Fibroblast of skin of left biceps (primary cell): Measurements from ENCODE around the gene DNAH1.

Source experiments
- DNase-seq, 2 experiments: peaks; one replicate each; pipeline ENCODE4 v3.0.0-alpha.2; 2013; ENCODE audit warnings: low read depth in 2 of 2

Gene DNAH1

GRCh38 chr3:52433328-52433995 lies 117.3 kb downstream of the DNAH1 start:
- no peak for DNase-seq

GRCh38 chr3:52433996-52434479 lies 117.9 kb downstream of the DNAH1 start:
- DNase-seq, result no peak

- DNase-seq, result no peak
These were observed 118.5 kb downstream of the DNAH1 start for GRCh38 chr3:52434491-52435115.

- no peak for DNase-seq
These were observed 119.4 kb downstream of the DNAH1 start for GRCh38 chr3:52435246-52436101.

- DNase-seq, result no peak
These were observed 120.5 kb downstream of the DNAH1 start for GRCh38 chr3:52436500-52437149.

- DNase-seq, result no peak
These were observed 121.4 kb downstream of the DNAH1 start for GRCh38 chr3:52437326-52438103.

- DNase-seq, result no peak
These were observed 121.9 kb downstream of the DNAH1 start for GRCh38 chr3:52438104-52438376.

DNA sequence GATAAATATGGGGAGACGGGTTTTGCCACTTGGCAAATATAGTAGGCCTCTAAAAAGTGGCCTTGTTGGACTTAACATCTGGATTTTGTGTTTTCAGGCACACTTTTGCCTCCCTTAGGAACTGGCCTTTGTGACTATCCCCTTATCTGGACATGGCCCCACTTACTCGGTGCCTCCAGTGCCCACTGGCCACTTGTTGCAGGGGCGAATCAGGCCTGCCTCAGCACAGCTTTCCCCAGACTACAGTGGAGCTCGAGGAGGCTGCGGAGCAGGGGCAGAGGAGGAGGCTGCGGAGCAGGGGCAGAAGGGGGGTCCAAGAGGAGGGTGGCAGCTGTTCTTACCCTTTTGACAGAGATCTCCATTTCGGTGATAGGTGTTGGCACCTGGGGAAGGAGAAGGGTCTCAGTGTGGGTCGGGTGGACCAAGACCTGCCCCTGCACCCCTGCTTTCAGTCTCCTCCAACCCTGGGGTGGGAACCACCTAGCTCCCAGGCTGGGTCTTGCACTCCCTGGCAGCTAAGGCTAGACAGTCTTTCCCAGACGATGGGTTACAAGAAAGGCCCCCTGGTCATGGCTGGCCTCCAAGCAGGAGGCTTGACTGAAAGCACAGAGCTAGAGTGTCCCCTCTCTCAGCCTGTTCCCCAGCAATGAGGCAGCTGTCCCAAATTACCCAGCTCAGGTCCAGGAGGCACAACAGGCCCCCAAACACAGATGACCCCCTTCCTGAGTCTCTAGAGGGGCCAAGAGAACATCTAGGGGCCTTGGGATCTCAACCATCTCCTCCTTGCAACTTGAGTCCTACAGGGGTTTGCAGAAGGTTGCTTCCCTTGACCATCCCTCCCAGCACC lies 122.7 kb downstream of the DNAH1 start:
- no peak for DNase-seq

- no peak for DNase-seq
These were observed 123.5 kb downstream of the DNAH1 start for GRCh38 chr3:52439426-52440248.

- DNase-seq, result no peak
These were observed 124.1 kb downstream of the DNAH1 start for GRCh38 chr3:52440249-52440551.

- no peak for DNase-seq
These were observed 124.6 kb downstream of the DNAH1 start for GRCh38 chr3:52440671-52441070.

DNA sequence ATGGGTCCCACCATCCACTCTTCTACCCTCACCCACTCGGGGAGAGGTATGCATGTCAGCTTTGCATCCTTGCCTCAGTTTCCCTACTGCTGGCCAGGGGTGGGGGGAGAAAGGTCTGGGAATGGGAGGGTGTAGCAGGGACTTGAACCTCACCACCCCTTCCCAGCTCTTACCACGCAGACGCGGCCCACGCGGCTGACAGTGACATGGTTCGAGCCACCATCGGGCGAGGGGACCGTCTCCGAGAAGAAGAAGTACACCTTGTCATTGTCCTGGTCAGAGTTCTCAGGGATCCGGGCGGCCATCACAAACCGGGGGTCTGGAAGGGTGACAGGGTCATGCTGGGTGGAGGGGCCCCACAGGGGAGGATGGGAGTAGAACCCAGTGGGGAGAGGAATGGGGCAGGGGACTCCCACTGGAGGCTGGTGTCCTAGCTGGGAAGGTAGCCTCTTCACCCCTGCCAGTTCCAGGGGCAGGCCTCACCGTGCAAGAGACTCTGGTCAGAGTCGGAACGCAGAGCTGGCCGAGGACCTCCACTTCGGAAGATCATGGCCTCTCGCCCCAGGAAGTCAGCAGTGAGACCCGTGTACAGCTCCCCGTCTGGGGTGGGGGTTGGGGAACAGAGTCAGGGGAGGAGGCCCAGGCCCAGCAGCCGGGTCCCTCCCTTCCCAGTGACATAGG lies 125.1 kb downstream of the DNAH1 start:
- no peak for DNase-seq

GRCh38 chr3:52441772-52442332 lies 125.7 kb downstream of the DNAH1 start:
- DNase-seq, result no peak

DNA sequence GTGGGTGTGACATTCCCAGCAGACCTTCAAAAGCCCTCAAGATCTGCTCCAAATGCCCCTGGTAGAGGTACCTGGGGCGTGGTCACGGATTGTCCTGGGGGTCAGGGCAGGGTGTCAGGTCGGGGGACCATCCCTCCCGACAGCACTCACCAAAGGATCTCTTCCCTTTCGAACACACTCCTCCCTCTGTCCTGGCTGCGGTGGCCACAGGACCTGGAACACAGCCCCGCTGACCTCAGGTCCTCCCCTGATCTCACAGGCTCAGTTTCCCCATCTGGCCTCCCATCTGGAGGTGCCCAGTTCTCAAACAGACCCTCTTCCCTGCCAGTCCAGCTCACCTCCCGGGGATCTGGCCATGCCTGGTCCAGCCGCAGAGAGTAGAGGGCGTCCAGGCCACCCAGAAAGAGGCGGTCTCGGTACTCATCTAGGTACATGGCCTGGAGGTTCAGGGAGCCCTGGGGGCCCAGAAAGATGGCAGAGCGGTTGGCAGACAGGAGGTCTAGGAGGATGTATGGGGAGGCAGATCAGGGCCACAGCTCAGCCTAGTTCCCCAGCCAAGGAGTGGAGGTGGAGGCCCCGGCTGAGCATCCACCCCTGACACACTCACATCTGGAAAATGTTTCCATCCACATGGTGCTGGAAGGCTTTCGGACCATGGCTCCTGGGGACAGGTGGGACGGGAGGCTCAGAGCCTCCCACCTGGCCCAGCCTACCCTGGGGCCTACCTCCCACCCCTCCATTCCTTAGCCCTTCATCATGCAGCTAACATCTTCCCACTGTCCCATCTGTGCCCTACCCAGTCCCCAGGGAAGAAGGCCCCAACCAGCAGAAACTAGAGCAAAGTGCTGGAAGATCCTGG lies 126.5 kb downstream of the DNAH1 start:
- DNase-seq, result no peak

DNA sequence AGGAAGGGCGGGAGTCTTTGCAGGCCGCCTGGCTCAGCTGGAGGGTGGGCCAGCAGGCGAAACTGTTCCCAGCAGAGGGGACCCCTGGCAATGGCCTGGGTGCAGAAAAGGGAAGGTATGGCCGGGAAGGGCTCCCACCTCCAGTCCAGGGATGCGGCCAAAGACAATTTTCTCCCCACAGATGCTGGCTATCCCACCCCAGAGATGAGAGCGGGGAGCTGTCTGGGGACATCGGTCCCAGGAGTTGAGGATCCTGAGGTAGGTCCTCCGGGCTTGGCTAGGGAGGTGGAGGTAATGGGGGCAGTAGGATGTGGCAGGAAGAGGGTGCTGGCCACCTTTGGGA lies 127.1 kb downstream of the DNAH1 start:
- no peak for DNase-seq

GRCh38 chr3:52443791-52444687 lies 127.9 kb downstream of the DNAH1 start:
- DNase-seq, result no peak
